Astrocyte (in vitro differentiated cells and primary cell): ENCODE measurements around the gene PSMD5. TPM values are rescaled to one million over a fixed set of nuclear protein-coding genes. Genes with fewer than 3 reads are reported as not detected.

Experiments used
- DNase-seq: peaks from one replicate; pipeline ENCODE4 v3.0.0-alpha.2; 2010; ENCODE audit warnings: low read depth
- FAIRE-seq: peaks from 2 replicates; lab custom pipeline; 2011; peaks lifted over from hg19 to GRCh38; lab: Jason Lieb, UNC
- H2AFZ ChIP-seq: 2 replicates; pipeline ENCODE4 v1.6.0; 2012; ENCODE audit warnings: low read depth, low read length, inconsistent platforms
- H3K27ac ChIP-seq: 2 replicates; pipeline ENCODE4 v1.5.1; 2011; ENCODE audit warnings: low read depth, low read length, inconsistent platforms
- H3K27me3 ChIP-seq: 2 replicates; pipeline ENCODE4 v1.6.0; 2011; ENCODE audit warnings: low read length, inconsistent platforms; ENCODE audit not compliant: insufficient read depth
- H3K36me3 ChIP-seq: 2 replicates; pipeline ENCODE4 v1.5.1; 2011; ENCODE audit warnings: low read length, inconsistent platforms; ENCODE audit not compliant: insufficient read depth
- H3K4me1 ChIP-seq: 2 replicates; pipeline ENCODE4 v1.5.1; 2011; ENCODE audit warnings: low read length, inconsistent platforms; ENCODE audit not compliant: insufficient read depth
- H3K4me2 ChIP-seq: 2 replicates; pipeline ENCODE4 v1.6.0; 2012; ENCODE audit warnings: low read length, inconsistent platforms
- H3K4me3 ChIP-seq: 2 replicates; pipeline ENCODE4 v1.5.1; 2011; ENCODE audit warnings: low read depth, mild to moderate bottlenecking, low read length, inconsistent platforms; ENCODE audit not compliant: insufficient read depth
- H3K79me2 ChIP-seq: 2 replicates; pipeline ENCODE4 v1.6.0; 2012; ENCODE audit warnings: mild to moderate bottlenecking, low read length, inconsistent platforms; ENCODE audit not compliant: insufficient read depth
- H3K9ac ChIP-seq: 2 replicates; pipeline ENCODE4 v1.6.0; 2012; ENCODE audit warnings: mild to moderate bottlenecking, low read length, inconsistent platforms
- H3K9me3 ChIP-seq: 2 replicates; pipeline ENCODE4 v1.5.1; 2012; ENCODE audit warnings: low read depth, mild to moderate bottlenecking, low read length, inconsistent platforms; ENCODE audit not compliant: insufficient read depth
- H4K20me1 ChIP-seq: 2 replicates; pipeline ENCODE4 v1.6.0; 2012; ENCODE audit warnings: low read length, inconsistent platforms; ENCODE audit not compliant: insufficient read depth
- H3K27ac Mint-ChIP-seq: one replicate; pipeline ENCODE4 v1.8.0; 2021; ENCODE audit warnings: mild to moderate bottlenecking, mixed read lengths; ENCODE audit not compliant: unreplicated experiment
- H3K27me3 Mint-ChIP-seq: one replicate; pipeline ENCODE4 v1.8.0; 2021; ENCODE audit warnings: low read depth, mixed read lengths; ENCODE audit not compliant: unreplicated experiment
- H3K36me3 Mint-ChIP-seq: one replicate; pipeline ENCODE4 v1.8.0; 2021; ENCODE audit warnings: low read depth, mixed read lengths; ENCODE audit not compliant: unreplicated experiment
- H3K4me1 Mint-ChIP-seq: one replicate; pipeline ENCODE4 v1.8.0; 2021; ENCODE audit warnings: low read depth, mixed read lengths; ENCODE audit not compliant: unreplicated experiment
- H3K4me3 Mint-ChIP-seq: one replicate; pipeline ENCODE4 v1.8.0; 2021; ENCODE audit warnings: mild to moderate bottlenecking, moderate library complexity, mixed read lengths; ENCODE audit not compliant: unreplicated experiment
- H3K9me3 Mint-ChIP-seq: one replicate; pipeline ENCODE4 v1.8.0; 2021; ENCODE audit warnings: mild to moderate bottlenecking, mixed read lengths; ENCODE audit not compliant: unreplicated experiment
- CTCF ChIP-seq: IDR thresholded peaks from 2 replicates; pipeline ENCODE4 v1.5.1; 2011; ENCODE audit warnings: low read depth, mild to moderate bottlenecking, inconsistent platforms, low read length, moderate library complexity; ENCODE audit not compliant: insufficient read depth
- EZH2 ChIP-seq: IDR thresholded peaks from 2 replicates; pipeline ENCODE4 v1.6.1; 2012; ENCODE audit warnings: mild to moderate bottlenecking, low read length, inconsistent platforms; ENCODE audit not compliant: insufficient read depth
- total RNA-seq: library from RNA; stranded (reverse); gene quantifications from 2 replicates; pipeline ENCODE4 v1.2.1, GENCODE V29; 2021

Gene PSMD5
- total RNA-seq, 1 donor from 2014 or later = 66.2 TPM

DNA sequence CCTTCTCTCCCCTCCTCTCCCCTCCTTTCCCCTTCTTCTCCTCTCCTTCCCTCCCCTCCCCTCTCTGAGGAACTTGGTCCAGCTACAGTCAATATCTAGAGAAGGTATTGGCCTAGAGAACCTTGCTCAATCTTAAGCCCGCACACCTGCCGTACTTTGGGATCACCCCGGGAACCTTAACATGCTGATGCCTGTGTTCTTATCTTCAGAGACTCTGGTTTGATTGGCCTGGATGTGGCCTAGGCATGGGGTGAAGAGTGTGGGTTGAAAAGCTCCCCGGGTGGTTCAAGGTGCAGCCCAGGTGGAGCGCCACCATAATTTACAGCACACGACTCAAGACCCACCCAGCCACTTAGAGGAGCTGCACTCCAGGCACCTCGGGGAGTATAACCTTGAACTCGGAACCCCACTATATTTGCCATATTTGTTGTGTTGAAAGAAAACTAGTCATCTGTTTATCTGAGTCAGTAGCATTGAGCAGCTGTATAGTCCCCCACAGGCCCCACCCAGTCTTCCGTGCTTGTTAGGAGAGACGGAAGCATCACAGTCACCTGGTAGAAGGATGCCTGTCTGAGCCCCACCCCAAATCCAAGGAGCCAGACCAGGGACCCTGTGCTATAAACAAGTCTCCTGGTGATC, 48.6 kb upstream of the PSMD5 start:
- Histone ChIP-seq H3K27me3 (peaks cover 7% of the 10 kb centered on the region), H3K36me3 (no peaks in the 10 kb centered on the region), H3K4me2 (no peak overlapping the region), H3K27ac (no peak overlapping the region), H3K79me2 (no peaks in the 10 kb centered on the region), H3K4me1 (peaks cover 14% of the 10 kb centered on the region), H2AFZ (no peak overlapping the region), H3K9me3 (no peaks in the 10 kb centered on the region), H3K4me3 (no peak overlapping the region), H4K20me1 (peaks cover 3% of the 10 kb centered on the region), H3K9ac (no peak overlapping the region)
- Mint-ChIP-seq H3K4me1 (peaks cover 18% of the 10 kb centered on the region), H3K36me3 (peaks cover 4% of the 10 kb centered on the region), H3K27ac (no peak overlapping the region), H3K4me3 (no peak overlapping the region), H3K9me3 (peaks cover 3% of the 10 kb centered on the region), H3K27me3 (peaks cover 13% of the 10 kb centered on the region)
- DNase-seq (no peak), FAIRE-seq (no peak)
- TF ChIP-seq CTCF (no peak), EZH2 (no peak)

DNA sequence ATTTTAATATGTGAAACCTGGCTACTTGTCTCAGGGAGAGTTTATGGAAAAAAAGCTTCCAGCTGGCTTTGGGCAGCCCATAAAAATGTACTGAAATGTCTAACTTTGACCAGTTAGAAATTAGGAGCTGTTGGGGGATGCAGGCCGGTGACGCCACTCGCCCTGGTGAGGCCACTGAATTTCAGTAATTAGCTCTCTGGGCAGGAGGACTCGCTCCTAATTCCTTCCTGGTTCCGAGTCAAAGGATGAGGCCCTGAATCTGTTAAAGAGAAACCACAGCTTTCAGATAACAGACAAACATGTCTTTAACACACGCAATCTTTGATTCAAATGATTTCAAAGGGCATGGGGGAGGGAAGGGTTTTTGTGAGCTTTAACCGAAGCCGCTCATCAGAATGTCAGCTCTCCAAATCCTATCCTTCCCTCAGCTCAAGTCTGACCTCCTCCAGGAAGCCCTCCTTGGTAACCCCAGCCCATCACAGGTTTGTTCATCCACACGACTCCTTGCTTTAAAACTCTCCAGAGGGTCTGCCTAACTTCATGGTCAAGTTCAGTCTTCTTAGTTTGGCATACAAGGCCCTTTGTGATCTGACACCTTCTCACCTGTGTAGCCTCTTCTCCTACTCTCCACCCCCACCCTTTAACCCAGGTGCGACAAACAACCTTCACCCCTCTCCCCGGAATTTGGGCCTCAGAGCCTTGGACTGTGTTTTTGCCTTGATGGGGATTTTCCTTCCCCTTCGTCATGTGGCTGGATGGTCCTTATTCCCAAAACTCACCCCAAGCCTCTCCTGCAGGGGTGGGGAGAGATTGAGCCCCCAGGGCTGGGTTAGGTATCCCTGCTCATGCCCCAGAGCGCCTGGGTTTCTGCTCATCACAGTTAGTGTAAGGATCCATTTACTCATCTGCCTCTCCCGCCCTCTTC, 47.9 kb upstream of the PSMD5 start:
- Mint-ChIP-seq H3K36me3 (peaks cover 4% of the 10 kb centered on the region), H3K27ac (no peak overlapping the region), H3K27me3 (peaks cover 13% of the 10 kb centered on the region), H3K4me1 (peaks cover 26% of the 10 kb centered on the region), H3K9me3 (peaks cover 3% of the 10 kb centered on the region), H3K4me3 (no peak overlapping the region)
- peaks cover 22% of the 10 kb centered on the region for H3K4me1 ChIP-seq
- no peak overlapping the region for H2AFZ ChIP-seq
- no peak overlapping the region for H3K4me2 ChIP-seq
- no peaks in the 10 kb centered on the region for H3K9me3 ChIP-seq
- H3K27ac ChIP-seq = no peak overlapping the region
- FAIRE-seq = no peak
- peaks cover 7% of the 10 kb centered on the region for H3K27me3 ChIP-seq
- DNase-seq = no peak
- H3K36me3 ChIP-seq = no peaks in the 10 kb centered on the region
- no peaks in the 10 kb centered on the region for H3K79me2 ChIP-seq
- H3K9ac ChIP-seq = no peak overlapping the region
- no peak overlapping the region for H3K4me3 ChIP-seq
- peaks cover 3% of the 10 kb centered on the region for H4K20me1 ChIP-seq
- no peak for TF ChIP-seq EZH2
- TF ChIP-seq CTCF = no peak
